Esophagus squamous epithelium (tissue), 5 donors: ENCODE results near the gene RPN2. TPM values are rescaled to one million over a fixed set of nuclear protein-coding genes. Genes with fewer than 3 reads are reported as not detected.

ENCODE experiments used
- DNase-seq: peaks from one replicate; lab custom pipeline; 2025; lab: John Stamatoyannopoulos, UW
- H3K27ac ChIP-seq, 4 donors: fragments of 200-600 bp; sonication (generic); one replicate each; pipeline ENCODE4 v1.5.1; 2016 to 2019; ENCODE audit warnings: mild to moderate bottlenecking in 1 of 4
- H3K27me3 ChIP-seq, 4 donors: fragments of 200-600 bp; sonication (generic); 1 replicate in 3 of 4; 2 replicates in 1 of 4; pipeline versions ENCODE4 v1.5.1 to v1.6.0; 2017 to 2021; ENCODE audit warnings: antibody characterized with exemption in 1 of 4
- H3K36me3 ChIP-seq, 3 donors: fragments of 200-600 bp; sonication (generic); one replicate each; pipeline ENCODE4 v1.5.1; 2016 to 2019
- H3K4me1 ChIP-seq, 3 donors: fragments of 200-600 bp; sonication (generic); one replicate each; pipeline ENCODE4 v1.5.1; 2017 to 2019
- H3K4me3 ChIP-seq, 4 donors: fragments of 200-600 bp; sonication (generic); 1 replicate in 3 of 4; 2 replicates in 1 of 4; pipeline ENCODE4 v1.5.1; 2016 to 2019; ENCODE audit warnings: mild to moderate bottlenecking in 2 of 4, moderate library complexity in 1 of 4
- H3K9me3 ChIP-seq, 3 donors: fragments of 200-600 bp; sonication (generic); one replicate each; pipeline ENCODE4 v1.5.1; 2016 to 2019
- POLR2A ChIP-seq, 4 donors: fragments of 450-650 bp; IDR thresholded peaks; one replicate each; pipeline ENCODE4 v1.6.1; 2017; ENCODE audit warnings: antibody characterized with exemption in 4 of 4, mild to moderate bottlenecking in 4 of 4, moderate library complexity in 3 of 4
- WGBS, 2 donors: methylation state at CpG; one replicate each; pipeline ENCODE4 v1.1.5; 2018; 5-methylcytosine and 5-hydroxymethylcytosine counted together
- intact Hi-C: fragments of 100-400 bp; cut with DNase I; formaldehyde crosslinking; loops from one replicate; pipeline ENCODE4 v1.15.0; 2022
- total RNA-seq, 4 donors: library from RNA; depleted of rRNA; stranded (reverse); fragments of >200 nt; gene quantifications; one replicate each; pipeline ENCODE4 v1.1.0, GENCODE V29; 2016
- TF ChIP-seq, protein P1 (sequence below), 6 experiments: fragments of 450-650 bp in 4 of 6; fragments of 200-600 bp in 2 of 6; sonication (generic) in 2 of 6; IDR thresholded peaks; one replicate each; pipeline ENCODE4 v1.5.1; 2016 to 2019; ENCODE audit warnings: antibody characterized with exemption in 6 of 6, mild to moderate bottlenecking in 4 of 6, moderate library complexity in 4 of 6
- donor health status: DM: yes; HTN: yes; CAD: no.

RPN2 gene
- total RNA-seq, 4 donors from 2014 or later, result 104 to 167 (median 137) TPM

DNA sequence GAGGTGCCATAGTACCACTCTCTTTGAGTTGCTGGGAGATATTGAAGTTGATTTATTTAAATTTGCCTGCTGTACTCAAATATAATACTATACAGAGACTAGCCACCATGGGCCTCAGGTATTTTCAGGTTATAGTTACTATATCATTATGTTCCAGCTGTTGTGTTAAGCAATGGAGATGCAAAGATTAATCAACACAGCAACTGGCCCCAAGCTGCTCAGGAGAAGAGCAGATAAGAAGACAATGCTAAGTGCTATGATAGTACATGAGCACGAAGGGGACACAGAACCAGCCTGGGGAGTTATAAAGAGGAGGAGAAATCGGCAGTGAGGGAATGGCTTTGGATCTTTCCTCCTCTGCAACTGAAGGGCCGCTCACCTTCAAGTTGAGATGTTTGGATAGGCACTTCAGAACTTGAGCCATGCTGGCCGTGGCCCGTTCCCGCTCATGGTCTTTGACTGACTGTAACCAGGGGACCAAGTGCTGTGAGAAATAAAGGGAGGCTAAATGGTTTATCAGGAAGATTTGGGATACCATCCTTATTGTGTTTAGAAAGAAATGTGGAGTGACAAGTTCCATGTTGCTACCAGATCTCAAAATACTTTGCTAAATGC lies 24.3 kb upstream of the RPN2 start:
- no peaks in the 10 kb centered on the region for H3K27me3 ChIP-seq
- 86 to 97% methylated on average over 6 of the region's 6 CpGs for WGBS, 2 donors
- DNase-seq, result no peak

DNA sequence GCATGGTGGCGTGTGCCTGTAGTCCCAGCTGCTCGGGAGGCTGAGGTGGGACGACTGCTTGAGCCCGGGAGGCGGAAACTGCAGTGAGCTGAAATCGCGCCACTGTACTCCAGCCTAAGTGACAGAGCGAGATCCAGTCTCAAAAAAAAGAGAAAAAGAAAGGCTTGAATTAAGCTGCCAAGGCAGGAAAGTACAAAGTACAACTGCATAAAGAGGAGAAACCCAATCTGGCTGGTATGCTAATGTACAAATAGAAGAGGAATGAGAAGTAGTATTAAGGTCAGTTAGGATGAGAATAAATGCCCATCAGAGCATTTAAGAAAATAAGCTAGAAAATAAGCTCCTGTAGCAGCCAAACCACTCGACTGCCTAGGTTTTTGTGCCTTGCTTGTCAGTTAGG lies 23.1 kb upstream of the RPN2 start:
- H3K27ac ChIP-seq, result no peak overlapping the region
- H3K4me3 ChIP-seq, result no peak overlapping the region
- H3K36me3 ChIP-seq, result no peaks in the 10 kb centered on the region
- no peaks in the 10 kb centered on the region for H3K4me1 ChIP-seq
- DNase-seq, result no peak
- no peaks in the 10 kb centered on the region for H3K9me3 ChIP-seq
- intact Hi-C loops, result no loop called here
- no peak for TF ChIP-seq POLR2A (IDR thresholded peaks at IDR 0.05)
- TF ChIP-seq, protein P1, sequence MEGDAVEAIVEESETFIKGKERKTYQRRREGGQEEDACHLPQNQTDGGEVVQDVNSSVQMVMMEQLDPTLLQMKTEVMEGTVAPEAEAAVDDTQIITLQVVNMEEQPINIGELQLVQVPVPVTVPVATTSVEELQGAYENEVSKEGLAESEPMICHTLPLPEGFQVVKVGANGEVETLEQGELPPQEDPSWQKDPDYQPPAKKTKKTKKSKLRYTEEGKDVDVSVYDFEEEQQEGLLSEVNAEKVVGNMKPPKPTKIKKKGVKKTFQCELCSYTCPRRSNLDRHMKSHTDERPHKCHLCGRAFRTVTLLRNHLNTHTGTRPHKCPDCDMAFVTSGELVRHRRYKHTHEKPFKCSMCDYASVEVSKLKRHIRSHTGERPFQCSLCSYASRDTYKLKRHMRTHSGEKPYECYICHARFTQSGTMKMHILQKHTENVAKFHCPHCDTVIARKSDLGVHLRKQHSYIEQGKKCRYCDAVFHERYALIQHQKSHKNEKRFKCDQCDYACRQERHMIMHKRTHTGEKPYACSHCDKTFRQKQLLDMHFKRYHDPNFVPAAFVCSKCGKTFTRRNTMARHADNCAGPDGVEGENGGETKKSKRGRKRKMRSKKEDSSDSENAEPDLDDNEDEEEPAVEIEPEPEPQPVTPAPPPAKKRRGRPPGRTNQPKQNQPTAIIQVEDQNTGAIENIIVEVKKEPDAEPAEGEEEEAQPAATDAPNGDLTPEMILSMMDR (IDR thresholded peaks at IDR 0.05), result no peak
- 83 to 84% methylated on average over 9 of the region's 9 CpGs for WGBS, 2 donors
- H3K27me3 ChIP-seq, result no peaks in the 10 kb centered on the region

More for the DNA sequence above, 24.3 kb upstream of the RPN2 start:
- Histone ChIP-seq H3K4me3 (no peak overlapping the region), H3K4me1 (no peaks in the 10 kb centered on the region), H3K36me3 (no peaks in the 10 kb centered on the region), H3K9me3 (no peaks in the 10 kb centered on the region), H3K27ac (no peak overlapping the region)
- TF ChIP-seq POLR2A (IDR thresholded peaks at IDR 0.05), result no peak
- intact Hi-C loops, result no loop called here

DNA sequence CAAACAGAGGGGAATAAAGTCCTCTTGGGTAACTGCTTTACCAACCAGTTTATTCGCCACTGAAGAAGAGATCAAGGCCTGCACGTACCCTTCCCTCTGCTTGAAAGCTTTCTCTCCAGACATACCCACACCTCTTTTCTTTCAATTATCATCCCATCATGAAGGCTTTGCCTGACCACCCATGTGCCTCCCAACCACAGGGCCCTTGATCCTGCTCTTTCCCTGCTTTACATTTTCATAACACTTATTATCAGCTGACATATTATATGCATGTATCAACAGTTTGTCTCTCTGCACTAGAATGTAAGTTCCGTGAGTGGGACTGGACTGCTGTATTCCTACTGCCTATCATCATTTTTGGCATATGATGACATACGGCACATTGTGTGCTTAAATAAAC lies 20.9 kb upstream of the RPN2 start:
- Histone ChIP-seq H3K4me1 (no peaks in the 10 kb centered on the region), H3K4me3 (no peak overlapping the region), H3K9me3 (no peaks in the 10 kb centered on the region), H3K27ac (no peak overlapping the region), H3K36me3 (no peaks in the 10 kb centered on the region), H3K27me3 (no peaks in the 10 kb centered on the region)
- DNase-seq, result no peak
- 95% methylated on average over 4 of the region's 4 CpGs for WGBS, 2 donors
- intact Hi-C loops, result no loop called here
- TF ChIP-seq, protein P1 (IDR thresholded peaks at IDR 0.05), result no peak
- no peak for TF ChIP-seq POLR2A (IDR thresholded peaks at IDR 0.05)

DNA sequence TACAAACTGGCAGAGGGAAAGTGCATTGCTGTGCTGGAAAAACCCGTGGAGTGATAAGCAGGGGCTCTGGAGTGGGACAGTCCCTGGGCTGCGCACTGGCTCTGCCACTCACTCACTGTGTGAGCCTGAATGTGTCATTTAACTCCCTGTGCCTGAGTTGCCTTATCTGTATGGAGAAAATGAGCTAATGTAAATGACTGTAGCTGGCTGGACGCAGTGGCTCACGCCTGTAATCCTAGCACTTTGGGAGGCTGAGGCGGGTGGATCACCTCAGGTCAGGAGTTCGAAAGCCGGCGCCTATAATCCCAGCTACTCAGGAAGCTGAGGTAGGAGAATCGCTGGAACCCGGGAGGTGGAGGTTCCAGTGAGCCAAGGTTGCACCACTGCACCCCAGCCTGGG lies 18.4 kb upstream of the RPN2 start:
- Histone ChIP-seq H3K36me3 (no peaks in the 10 kb centered on the region), H3K27ac (no peak overlapping the region), H3K27me3 (no peaks in the 10 kb centered on the region), H3K4me1 (no peaks in the 10 kb centered on the region), H3K9me3 (no peaks in the 10 kb centered on the region), H3K4me3 (no peak overlapping the region)
- DNase-seq, result no peak
- intact Hi-C loops, result no loop called here
- no peak for TF ChIP-seq POLR2A (IDR thresholded peaks at IDR 0.05)
- TF ChIP-seq, protein P1 (IDR thresholded peaks at IDR 0.05), result no peak
- 96% methylated on average over 8 of the region's 10 CpGs; no CpG with 5 or more reads in 1 of the 2 donors for WGBS, 2 donors

DNA sequence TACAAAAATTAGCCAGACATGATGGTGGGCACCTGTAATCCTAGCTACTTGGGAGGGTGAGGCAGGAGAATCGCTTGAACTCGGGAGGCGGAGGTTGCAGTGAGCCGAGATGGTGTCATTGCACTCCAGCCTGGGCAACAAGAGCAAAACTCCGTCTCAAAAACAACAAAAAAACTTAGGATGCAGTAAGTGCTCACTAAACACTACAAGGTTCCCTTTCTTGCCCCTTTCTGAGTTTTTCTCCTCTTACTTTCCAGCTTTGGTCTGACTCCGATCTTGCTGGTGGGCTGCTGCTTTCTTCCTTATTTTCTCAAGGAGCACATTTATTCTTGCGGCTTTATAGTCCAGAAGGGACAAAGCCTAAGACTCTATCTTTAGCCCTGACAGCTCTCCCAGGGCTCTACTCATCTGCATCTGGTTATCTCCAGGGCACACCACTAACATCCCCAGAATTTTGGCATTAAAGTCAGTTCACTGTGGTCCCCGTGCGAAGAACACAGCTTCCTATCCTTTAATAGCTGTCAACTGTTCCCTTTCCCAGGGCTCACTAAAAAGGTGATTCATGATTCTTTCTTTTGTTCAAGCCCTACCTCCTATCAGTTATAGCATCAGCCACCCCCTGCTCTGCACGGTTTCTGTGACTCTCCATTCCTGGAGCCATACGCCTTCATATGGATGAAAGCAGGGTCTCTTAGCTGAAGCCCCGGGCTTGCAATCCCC lies 17.1 kb upstream of the RPN2 start:
- no peak overlapping the region for H3K4me3 ChIP-seq
- WGBS, 2 donors, result 76% methylated on average over 12 of the region's 12 CpGs
- intact Hi-C loops, result no loop called here
- no peak for TF ChIP-seq POLR2A (IDR thresholded peaks at IDR 0.05)
- TF ChIP-seq, protein P1 (IDR thresholded peaks at IDR 0.05), result no peak
- no peaks in the 10 kb centered on the region for H3K4me1 ChIP-seq
- no peaks in the 10 kb centered on the region for H3K9me3 ChIP-seq
- H3K36me3 ChIP-seq, result peaks cover 0 to under 1% (median 0%) of the 10 kb centered on the region in 3 donors
- no peaks in the 10 kb centered on the region for H3K27me3 ChIP-seq
- no peak overlapping the region for H3K27ac ChIP-seq
- DNase-seq, result no peak
